CD4-positive, alpha-beta T cell (primary cell): ENCODE measurements around the gene GOLGA6L26. TPM values are rescaled to one million over a fixed set of nuclear protein-coding genes. Genes with fewer than 3 reads are reported as not detected.
"Not testable (repeated sequence)": the region's sequence is repeated elsewhere in the genome, so short reads cannot be mapped to it uniquely, and the experiment has no call there.

ENCODE experiments used
- ATAC-seq: fragments of 200-7000 bp; cut with Tn5 transposase; one replicate; pipeline ENCODE4 v1.10.0; 2022; ENCODE audit warnings: mild to moderate bottlenecking; ENCODE audit not compliant: poor library complexity
- CTCF ChIA-PET: fragments of 350-600 bp; sonication (Branson Sonifier 250); formaldehyde crosslinking; loops from one replicate; lab custom pipeline; 2021; ENCODE audit warnings: antibody characterized with exemption, inconsistent platforms; lab: Charles Lee
- POLR2A ChIA-PET: fragments of 350-600 bp; sonication (Branson Sonifier 250); formaldehyde crosslinking; loops from one replicate; lab custom pipeline; 2021; ENCODE audit warnings: antibody characterized with exemption, inconsistent platforms; lab: Charles Lee
- DNase-seq, 14 experiments: peaks; one replicate each; pipeline ENCODE4 v3.0.0-alpha.2; 2013 to 2020; ENCODE audit warnings: mixed read lengths in 2 of 14
- H3K27ac ChIP-seq, 2 donors: one replicate each; pipeline versions ENCODE4 v1.5.1 to v1.7.0; 2013; ENCODE audit warnings: low read length in 2 of 2, low read depth in 1 of 2, mild to moderate bottlenecking in 1 of 2
- H3K27me3 ChIP-seq, 2 experiments: 1 replicate in 1 of 2; 2 replicates in 1 of 2; pipeline versions ENCODE4 v1.6.1 to v1.7.0; 2013; ENCODE audit warnings: low read length in 2 of 2, control low read depth in 1 of 2, mild to moderate bottlenecking in 1 of 2, moderate library complexity in 1 of 2; ENCODE audit not compliant: insufficient read depth in 2 of 2, control insufficient read depth in 1 of 2
- H3K36me3 ChIP-seq: one replicate; pipeline ENCODE4 v1.6.1; 2013; ENCODE audit warnings: low read length, control low read depth; ENCODE audit not compliant: insufficient read depth
- H3K4me1 ChIP-seq: one replicate; pipeline ENCODE4 v1.6.1; 2013; ENCODE audit warnings: low read length, control low read depth; ENCODE audit not compliant: insufficient read depth
- H3K4me3 ChIP-seq: one replicate; pipeline ENCODE4 v1.5.1; 2013; ENCODE audit warnings: mild to moderate bottlenecking, low read length, moderate library complexity
- H3K9me3 ChIP-seq, 2 experiments: 1 replicate in 1 of 2; 2 replicates in 1 of 2; pipeline versions ENCODE4 v1.6.1 to v1.7.0; 2013; ENCODE audit warnings: low read length in 2 of 2, mild to moderate bottlenecking in 2 of 2, control low read depth in 1 of 2, moderate library complexity in 1 of 2; ENCODE audit not compliant: control insufficient read depth in 1 of 2, insufficient read depth in 1 of 2
- H3K27ac Mint-ChIP-seq: one replicate; pipeline ENCODE4 v1.8.0; 2020; ENCODE audit warnings: mixed read lengths
- H3K27me3 Mint-ChIP-seq: one replicate; pipeline ENCODE4 v1.8.0; 2021; ENCODE audit warnings: mixed read lengths
- H3K36me3 Mint-ChIP-seq: one replicate; pipeline ENCODE4 v1.8.0; 2021; ENCODE audit warnings: low read depth, mixed read lengths
- H3K4me1 Mint-ChIP-seq: one replicate; pipeline ENCODE4 v1.8.0; 2021; ENCODE audit warnings: low read depth, mixed read lengths
- H3K4me3 Mint-ChIP-seq: one replicate; pipeline ENCODE4 v1.8.0; 2020; ENCODE audit warnings: mild to moderate bottlenecking, mixed read lengths
- H3K9me3 Mint-ChIP-seq: one replicate; pipeline ENCODE4 v1.8.0; 2020; ENCODE audit warnings: mixed read lengths
- intact Hi-C, 2 experiments: fragments of 100-400 bp; cut with DNase I in 1 of 2; cut with micrococcal nuclease in 1 of 2; formaldehyde crosslinking; loops; one replicate each; pipeline versions ENCODE4 v1.15.1 to v1.9.0; 2023 to 2025; cut with DNase I, micrococcal nuclease
- polyA plus RNA-seq, 2 donors: library from polyadenylated mRNA; unstranded; fragments of 120-200 nt; gene quantifications; one replicate each; pipeline ENCODE4 v1.2.1, GENCODE V29; 2013
- total RNA-seq, 174 experiments: library from RNA in 2 of 174; stranded (reverse) in 2 of 174; gene quantifications; one replicate each; pipeline ENCODE4 v1.2.3 and lab custom pipeline; 2021 to 2026

Gene GOLGA6L26, protein sequence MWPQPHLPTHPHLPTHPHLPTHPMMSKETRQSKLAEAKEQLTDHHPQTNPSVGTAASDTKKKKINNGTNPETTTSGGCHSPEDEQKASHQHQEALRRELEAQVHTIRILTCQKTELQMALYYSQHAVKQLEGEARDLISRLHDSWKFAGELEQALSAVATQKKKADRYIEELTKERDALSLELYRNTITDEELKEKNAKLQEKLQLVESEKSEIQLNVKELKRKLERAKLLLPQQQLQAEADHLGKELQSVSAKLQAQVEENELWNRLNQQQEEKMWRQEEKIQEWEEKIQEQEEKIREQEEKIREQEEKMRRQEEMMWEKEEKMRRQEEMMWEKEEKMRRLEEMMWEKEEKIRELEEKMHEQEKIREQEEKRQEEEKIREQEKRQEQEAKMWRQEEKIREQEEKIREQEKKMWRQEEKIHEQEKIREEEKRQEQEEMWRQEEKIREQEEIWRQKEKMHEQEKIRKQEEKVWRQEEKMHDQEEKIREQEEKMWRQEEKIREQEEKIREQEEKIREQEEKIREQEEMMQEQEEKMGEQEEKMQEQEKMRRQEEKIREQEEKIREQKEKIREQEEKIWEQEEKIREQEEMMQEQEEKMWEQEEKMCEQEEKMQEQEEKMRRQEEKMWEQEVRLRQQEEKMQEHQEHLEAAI
- total RNA-seq (not detected), total RNA-seq (lab: John Stamatoyannopoulos, UW) (0 to 0.06 (median 0) reads per million in 172 experiments)
- polyA plus RNA-seq (2013, experiment 1 of 2) = not detected
- polyA plus RNA-seq (2013, experiment 2 of 2) = not detected

DNA sequence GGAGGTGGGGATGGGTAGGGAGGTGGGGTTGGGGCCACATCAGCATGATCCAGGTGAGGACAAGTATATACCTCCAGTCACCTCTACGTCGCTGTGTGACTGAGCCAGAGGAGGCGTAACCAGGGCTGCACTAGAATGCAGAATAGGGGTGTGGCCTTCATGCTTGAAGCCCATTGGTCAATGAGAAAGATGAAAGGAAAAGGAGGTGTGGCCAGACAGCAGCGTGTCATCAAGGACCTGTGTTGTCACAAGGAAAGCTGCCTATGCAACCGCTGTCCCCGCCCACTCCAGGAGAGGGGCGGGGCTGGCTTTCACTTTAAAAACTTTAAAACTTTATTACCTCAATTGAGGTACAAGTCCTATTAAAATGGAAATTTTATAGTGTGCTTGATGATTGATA is at the start of gene GOLGA6L26:
Gene GOLGA6L26 (minus strand): TSS at position 101 of the 400 bp plus-strand sequence. CDS start 61 bp downstream, at position 40.
- CTCF ChIA-PET, intact Hi-C loops: not testable (repeated sequence)

DNA sequence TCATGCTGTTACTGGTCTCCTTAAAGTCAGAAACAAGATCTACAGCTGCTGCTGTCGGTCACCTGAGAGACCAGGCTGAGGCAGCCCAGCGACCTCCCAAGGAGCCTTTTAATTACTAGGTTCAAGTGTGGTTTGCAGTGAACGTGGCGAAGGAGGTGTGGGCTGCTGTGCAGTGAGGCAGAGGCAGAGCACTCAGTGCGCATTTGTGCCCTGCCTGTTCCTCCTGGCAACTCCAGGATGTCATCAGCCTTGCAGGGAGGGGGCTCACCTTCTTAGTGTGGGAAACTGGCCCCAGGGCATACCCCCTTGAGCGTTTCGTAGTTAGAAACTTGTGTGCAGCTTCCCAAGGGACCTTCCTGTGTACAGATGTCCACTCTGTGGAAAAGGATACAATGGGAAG is 47.2 kb upstream of the GOLGA6L26 start:
- H3K4me1 ChIP-seq, H3K27ac Mint-ChIP-seq, H3K9me3 Mint-ChIP-seq, POLR2A ChIA-PET, H3K4me1 Mint-ChIP-seq, H3K36me3 Mint-ChIP-seq, H3K36me3 ChIP-seq, H3K27me3 Mint-ChIP-seq, intact Hi-C loops, H3K27ac ChIP-seq, H3K4me3 ChIP-seq, H3K4me3 Mint-ChIP-seq, ATAC-seq, DNase-seq, H3K9me3 ChIP-seq, CTCF ChIA-PET, H3K27me3 ChIP-seq: not testable (repeated sequence)

More for the DNA sequence above, at the start of gene GOLGA6L26:
- H3K27me3 ChIP-seq, H3K4me1 ChIP-seq, ATAC-seq, H3K36me3 Mint-ChIP-seq, H3K36me3 ChIP-seq, POLR2A ChIA-PET, H3K4me3 Mint-ChIP-seq, H3K4me3 ChIP-seq, H3K9me3 Mint-ChIP-seq, H3K27me3 Mint-ChIP-seq, H3K27ac Mint-ChIP-seq, H3K9me3 ChIP-seq, DNase-seq, H3K4me1 Mint-ChIP-seq, H3K27ac ChIP-seq: not testable (repeated sequence)

DNA sequence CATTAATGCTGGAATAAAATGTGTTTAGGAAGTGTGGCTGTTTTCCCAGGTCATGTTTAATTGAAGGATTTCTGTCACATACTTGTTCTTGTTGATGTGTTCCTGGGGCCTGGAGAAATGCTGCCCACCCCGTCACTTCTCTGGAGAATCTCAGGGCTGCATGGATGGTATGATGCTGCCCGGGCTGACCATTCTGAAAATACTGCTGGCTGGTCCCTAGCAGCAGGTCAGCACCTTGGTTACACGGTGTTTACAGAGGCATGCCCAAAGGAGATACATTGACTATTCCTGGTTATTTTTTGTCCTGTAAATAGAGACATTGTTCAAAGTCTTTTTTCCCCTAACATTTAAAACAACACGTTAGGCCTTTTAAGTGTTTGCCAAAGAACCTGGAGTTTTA is 46.7 kb upstream of the GOLGA6L26 start:
- ATAC-seq, H3K4me3 ChIP-seq, CTCF ChIA-PET, H3K4me1 ChIP-seq, H3K9me3 ChIP-seq, H3K27me3 Mint-ChIP-seq, POLR2A ChIA-PET, H3K36me3 ChIP-seq, H3K27ac Mint-ChIP-seq, H3K4me3 Mint-ChIP-seq, H3K4me1 Mint-ChIP-seq, H3K36me3 Mint-ChIP-seq, DNase-seq, H3K27ac ChIP-seq, H3K9me3 Mint-ChIP-seq, intact Hi-C loops, H3K27me3 ChIP-seq: not testable (repeated sequence)

DNA sequence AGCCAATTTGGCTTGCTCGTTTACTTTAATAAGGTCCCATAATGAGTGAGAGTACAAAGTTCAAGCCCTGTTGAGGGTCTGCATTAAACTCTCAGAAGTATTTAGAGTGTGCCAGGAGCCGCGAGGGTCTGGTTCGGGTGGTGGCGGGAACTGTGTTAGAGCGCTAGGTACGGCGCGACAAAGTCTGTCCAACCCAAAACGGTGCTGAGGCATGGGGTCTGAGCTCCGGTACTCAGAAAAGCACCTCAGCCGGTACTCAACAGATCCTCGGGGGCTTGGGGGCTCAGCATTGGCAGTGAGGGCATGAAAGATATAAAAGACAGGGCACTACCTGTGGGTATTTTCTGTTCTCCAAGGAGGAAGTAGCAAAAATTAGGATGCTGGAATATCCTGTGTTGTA is 45.0 kb upstream of the GOLGA6L26 start:
- H3K27ac ChIP-seq, intact Hi-C loops, CTCF ChIA-PET: not testable (repeated sequence)

DNA sequence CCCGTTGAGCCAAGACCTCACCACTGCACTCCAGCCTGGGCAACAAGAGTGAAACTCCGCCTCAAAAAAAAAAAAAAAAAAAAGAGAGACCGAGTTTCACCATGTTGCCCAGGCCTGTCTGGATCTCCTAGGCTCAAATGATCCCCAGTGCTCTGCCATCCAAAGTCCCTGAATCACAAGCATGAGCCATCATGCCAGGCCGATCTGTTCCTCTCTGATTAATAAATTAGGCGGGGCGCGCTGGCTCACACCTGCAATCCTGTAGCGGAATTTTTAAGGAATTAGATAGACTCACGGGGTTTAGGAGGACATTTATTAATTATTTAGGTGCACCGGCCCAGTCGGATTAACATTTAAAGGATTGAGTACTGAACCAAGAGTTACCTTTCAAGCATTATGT is 40.2 kb upstream of the GOLGA6L26 start:
- ATAC-seq, H3K9me3 Mint-ChIP-seq, H3K27ac ChIP-seq, H3K27ac Mint-ChIP-seq, H3K4me3 ChIP-seq, H3K27me3 Mint-ChIP-seq, POLR2A ChIA-PET, DNase-seq, intact Hi-C loops, H3K4me3 Mint-ChIP-seq, CTCF ChIA-PET, H3K36me3 Mint-ChIP-seq, H3K27me3 ChIP-seq, H3K9me3 ChIP-seq, H3K4me1 ChIP-seq, H3K36me3 ChIP-seq, H3K4me1 Mint-ChIP-seq: not testable (repeated sequence)

More for the DNA sequence above, 45.0 kb upstream of the GOLGA6L26 start:
- H3K4me3 Mint-ChIP-seq, H3K9me3 Mint-ChIP-seq, H3K27ac Mint-ChIP-seq, H3K36me3 ChIP-seq, H3K4me1 Mint-ChIP-seq, DNase-seq, H3K36me3 Mint-ChIP-seq, H3K9me3 ChIP-seq, H3K27me3 Mint-ChIP-seq, POLR2A ChIA-PET, H3K4me1 ChIP-seq, H3K4me3 ChIP-seq, ATAC-seq, H3K27me3 ChIP-seq: not testable (repeated sequence)

DNA sequence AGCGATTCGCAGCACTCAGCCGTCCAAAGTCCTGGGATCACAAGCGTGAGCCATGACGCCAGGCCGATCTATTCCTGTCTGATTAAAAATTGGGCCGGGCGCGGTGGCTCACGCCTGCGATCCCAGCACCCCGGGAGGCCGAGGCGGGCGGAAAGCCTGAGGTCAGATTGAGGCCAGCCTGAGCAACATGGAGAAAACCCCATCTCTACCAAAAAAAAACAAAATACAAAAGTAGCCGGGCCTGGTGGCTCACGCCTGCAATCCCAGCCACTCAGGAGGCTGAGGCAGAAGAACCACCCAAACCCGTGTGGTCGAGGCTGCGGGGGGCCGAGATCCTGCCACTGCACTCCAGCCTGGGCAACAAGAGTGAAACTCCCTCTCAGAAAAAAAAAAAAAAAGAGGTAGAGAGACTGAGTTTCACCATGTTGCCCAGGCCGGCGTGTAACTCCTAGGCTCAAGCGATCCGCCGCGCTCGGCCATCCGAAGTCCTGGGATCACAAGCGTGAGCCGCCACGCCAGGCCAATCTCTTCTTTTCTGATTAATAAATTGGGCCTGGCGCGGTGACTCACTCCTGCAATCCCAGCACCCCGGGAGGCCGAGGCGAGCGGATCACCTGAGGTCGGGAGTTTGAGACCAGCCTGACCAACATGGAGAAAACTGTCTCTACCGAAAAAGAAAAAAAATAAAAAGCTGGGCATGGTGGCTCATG is 39.0 kb upstream of the GOLGA6L26 start:
- CTCF ChIA-PET, DNase-seq, H3K4me1 ChIP-seq, H3K27me3 Mint-ChIP-seq, ATAC-seq, H3K27me3 ChIP-seq, H3K27ac Mint-ChIP-seq, H3K4me3 Mint-ChIP-seq, H3K9me3 Mint-ChIP-seq, H3K9me3 ChIP-seq, H3K27ac ChIP-seq, H3K36me3 ChIP-seq, H3K36me3 Mint-ChIP-seq, POLR2A ChIA-PET, intact Hi-C loops, H3K4me3 ChIP-seq, H3K4me1 Mint-ChIP-seq: not testable (repeated sequence)
